HG02763 (cell line): ENCODE data around the gene DHH.
"Not testable (repeated sequence)": the region's sequence is repeated elsewhere in the genome, so short reads cannot be mapped to it uniquely, and the experiment has no call there.

Source experiments
- ATAC-seq: cut with Tn5 transposase; IDR thresholded peaks from one replicate; pipeline ENCODE4 v1.9.1; 2021; ENCODE audit warnings: mild to moderate bottlenecking, moderate library complexity; ENCODE audit not compliant: unreplicated experiment

The DHH gene

GRCh38 chr12:49094160-49094974 is at the start of gene DHH:
Gene DHH (minus strand): TSS chr12:49094801. CDS start chr12:49094512, 289 bp downstream.
- no peak for ATAC-seq

GRCh38 chr12:49144384-49144783 is 49.8 kb upstream of the DHH start:
- no peak for ATAC-seq

DNA sequence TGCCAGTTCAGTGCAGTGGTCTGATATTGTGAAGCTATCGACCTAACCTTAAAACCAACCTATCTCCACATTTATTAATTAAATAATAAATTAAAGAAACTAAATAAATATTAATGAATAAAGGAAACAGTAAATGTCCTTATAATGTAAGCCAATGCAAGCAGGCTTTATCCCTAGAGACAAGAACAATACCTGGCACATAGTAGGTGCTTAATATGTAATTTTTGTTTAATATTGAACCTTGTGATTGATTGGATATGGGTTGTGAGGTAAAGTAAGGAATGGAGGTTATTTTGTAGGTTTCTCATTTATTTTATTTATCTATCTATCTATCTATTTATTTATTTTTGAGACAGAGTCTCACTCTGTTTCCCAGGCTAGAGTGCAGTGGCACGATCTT is 44.4 kb upstream of the DHH start:
- no peak for ATAC-seq

GRCh38 chr12:49138587-49138986 is 44.0 kb upstream of the DHH start:
- no peak for ATAC-seq

GRCh38 chr12:49137476-49137875 is 42.9 kb upstream of the DHH start:
- no peak for ATAC-seq

- not testable (repeated sequence) for ATAC-seq
Measured at GRCh38 chr12:49136997-49137396, 42.4 kb upstream of the DHH start.

DNA sequence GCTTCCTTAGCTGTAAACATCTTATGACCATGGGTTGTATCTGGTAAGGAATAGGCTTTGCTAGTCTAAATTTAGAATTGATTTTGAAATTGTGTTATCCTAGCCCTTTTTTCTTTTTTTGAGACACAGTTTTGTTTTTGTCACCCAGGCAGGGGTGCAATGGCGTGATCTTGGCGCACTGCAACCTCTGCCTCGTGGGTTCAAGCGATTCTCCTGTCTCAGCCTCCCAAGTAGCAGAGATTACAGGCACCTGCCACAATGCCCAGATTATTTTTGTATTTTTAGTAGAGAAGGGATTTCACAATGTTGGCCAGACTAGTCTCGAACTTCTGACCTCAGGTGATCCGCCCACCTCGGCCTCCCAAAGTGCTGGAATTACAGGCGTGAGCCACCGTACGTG is 39.0 kb upstream of the DHH start:
- ATAC-seq: no peak

- ATAC-seq: no peak
Measured at GRCh38 chr12:49133014-49133413, 38.4 kb upstream of the DHH start.

DNA sequence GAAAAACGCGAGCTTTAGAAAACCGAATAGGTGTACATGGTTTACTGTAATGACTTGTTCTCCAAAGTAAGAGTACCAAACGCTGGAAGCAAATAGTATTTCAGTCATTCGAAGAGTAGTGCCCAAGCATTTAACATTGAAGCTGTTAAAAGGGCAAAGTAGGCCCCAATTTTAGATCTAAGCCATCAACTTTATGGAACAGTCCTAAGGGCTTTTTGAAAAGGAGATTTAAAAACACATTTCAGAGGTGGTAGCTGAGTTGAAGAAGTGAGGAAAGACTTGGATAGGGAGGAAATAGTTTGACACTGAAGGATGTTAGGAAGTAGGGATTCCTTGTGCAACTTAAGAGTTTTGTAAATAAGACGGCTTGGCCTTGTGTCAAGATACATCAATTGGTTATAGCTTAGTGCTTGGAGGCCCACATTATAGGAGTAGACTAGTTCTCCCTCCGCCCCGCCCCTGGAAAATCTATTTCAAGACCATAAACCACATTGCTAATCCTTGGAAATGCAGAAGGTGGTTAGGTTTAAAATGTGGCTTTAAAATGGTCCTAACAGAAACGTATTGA is 37.4 kb upstream of the DHH start:
- no peak for ATAC-seq

DNA sequence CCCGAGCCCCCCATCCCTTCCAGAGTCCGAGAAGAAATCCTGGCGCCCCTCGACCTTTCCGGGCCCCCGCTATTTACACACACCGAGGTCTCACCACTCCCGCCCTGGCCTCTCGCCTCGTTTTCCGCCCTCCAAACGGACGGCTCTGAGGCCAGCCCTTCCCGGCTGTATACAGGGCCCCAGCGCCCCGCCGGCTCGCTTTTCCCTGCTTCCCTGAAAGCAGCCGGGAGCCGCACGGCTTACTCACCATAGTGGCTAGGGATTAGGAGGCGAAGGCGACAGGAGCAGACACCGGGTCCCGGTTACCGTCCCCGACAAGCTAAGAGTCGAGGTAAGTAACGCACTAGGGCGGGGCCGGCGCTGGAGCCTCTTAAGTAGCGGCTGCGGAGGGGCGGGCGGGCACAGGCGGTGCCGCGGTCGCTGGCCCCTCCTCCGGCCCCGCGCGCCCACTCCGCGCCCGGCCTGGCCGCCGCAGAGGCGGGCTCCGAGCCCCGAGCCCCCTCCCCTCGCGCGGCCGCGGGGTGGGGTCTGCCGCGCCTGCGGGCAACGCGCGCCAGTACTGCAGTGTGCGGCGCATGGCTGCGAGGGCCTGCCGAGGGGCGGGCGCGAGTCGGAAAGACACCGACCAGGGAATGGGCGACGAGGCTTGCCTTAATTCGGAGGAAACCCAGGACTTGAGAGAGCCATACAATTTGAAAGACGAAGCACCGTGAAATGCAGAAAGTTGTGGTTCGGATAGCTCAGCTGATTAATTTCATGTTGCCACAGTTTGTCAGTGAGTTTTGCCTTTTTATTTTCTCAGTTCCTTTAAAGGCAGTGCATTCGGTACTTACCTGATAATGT is 36.7 kb upstream of the DHH start, which contains the start of gene TUBA1B:
Gene TUBA1B (minus strand): TSS at position 345 of the 843 bp plus-strand sequence. CDS start 95 bp downstream, at position 250.
- peak; percentile 65 for ATAC-seq

GRCh38 chr12:49130151-49131050 is 35.8 kb upstream of the DHH start:
- peak; percentile 46 for ATAC-seq

DNA sequence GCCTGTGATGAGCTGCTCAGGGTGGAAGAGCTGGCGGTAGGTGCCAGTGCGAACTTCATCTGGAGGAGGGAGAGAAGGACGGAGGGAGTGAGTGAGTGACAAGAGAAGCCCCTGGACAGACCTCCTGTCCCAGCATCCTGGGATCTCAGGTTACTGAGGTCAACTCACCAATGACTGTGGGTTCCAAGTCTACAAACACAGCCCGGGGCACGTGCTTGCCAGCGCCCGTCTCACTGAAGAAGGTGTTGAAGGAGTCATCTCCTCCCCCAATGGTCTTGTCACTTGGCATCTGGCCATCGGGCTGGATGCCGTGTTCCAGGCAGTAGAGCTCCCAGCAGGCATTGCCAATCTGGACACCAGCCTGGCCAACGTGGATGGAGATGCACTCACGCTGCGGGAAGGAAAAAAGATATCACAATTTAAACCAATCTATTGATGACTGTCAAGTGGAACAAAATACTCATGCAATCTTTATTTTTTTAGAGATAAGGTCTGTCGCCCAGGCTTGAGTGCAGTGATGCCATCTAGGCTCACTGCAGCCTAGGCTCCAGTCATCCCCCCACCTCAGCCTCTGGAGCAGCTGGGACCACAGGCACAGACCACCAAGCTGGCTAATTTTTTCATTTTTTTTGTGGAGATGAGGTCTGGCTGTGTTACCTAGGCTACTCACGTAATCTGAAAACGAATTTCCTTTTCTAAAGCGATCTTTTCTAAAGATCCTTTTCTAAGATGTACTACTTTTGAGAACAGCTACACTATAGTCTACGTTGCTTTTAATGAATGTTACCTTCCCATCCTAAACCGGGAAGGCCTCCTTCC is 34.9 kb upstream of the DHH start:
- no peak for ATAC-seq

GRCh38 chr12:49127971-49128370 is 33.4 kb upstream of the DHH start:
- not testable (repeated sequence) for ATAC-seq

DNA sequence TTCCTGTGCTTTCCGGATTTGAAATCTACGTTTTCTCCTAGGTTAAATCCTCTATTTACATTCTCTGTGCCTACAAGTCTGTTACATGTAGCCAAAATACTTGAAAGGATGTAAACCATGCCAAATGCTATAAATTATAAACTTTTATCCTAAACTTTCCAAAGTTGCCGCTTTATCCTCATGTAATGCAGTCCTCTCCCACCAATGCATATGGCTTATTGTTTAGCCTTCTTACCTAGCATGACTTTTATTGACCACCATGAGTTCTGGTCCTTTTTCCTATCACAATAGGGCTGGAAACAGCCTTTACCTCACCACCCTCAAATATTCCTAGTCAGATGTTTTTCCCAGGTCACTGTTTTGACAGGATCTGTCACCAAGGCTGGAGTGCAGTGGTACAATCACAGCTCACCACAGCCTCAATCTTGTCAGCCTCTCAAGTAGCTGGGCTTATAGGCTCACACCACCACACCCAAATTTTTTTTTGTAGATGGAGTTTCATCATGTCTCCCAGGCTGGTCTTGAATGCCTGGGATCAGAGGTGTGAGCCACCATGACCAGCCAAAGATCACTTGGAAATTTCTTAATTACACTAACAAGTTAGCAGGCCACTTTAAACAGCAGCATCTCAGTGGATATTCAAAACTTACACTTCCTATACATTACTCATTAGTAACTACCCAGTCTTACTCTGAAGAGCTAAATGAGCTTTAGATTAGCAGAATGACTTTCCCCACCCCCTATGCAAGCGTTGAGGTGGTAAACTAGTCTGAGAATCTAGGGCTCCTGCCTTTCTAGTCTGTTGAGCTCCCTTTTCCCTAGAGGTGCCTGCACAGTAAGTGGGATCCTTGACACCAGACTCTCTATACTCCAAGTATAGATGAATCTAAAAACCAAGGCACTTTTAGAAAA is 32.5 kb upstream of the DHH start:
- ATAC-seq: no peak

DNA sequence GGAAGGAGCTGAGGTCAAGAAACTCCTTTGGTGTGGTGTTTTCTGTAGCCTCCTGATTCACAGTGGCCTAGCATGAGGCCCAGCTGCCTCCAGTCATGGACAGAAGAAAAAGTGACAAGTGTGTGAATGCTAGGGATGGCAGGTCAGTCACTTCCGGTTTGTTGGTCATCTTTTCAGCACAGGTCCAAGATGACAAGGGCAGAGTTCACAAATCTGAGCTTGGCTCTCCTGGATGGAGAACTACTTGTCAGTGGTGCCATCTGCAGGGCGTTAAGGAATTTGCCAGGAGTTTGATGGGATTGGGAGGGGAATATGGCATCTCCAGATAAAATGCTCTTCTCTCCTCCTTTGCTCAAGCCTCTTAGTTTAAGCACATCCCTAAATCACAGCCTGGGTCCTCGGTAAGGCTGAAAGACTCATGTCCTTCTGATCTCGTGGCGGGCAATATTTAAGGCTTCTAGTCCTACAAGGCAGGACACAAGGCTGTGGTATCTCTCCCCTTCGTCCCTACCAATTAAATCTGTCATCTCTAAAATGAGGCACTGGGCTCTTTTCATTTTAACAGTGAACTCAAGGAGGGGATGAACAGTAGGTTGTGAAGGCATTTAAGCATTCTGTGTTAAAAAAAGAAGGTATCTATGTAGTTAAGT is 26.6 kb upstream of the DHH start:
- no peak for ATAC-seq

- ATAC-seq: no peak
Measured at GRCh38 chr12:49111206-49111605, 16.6 kb upstream of the DHH start.

GRCh38 chr12:49110464-49111155 is 16.0 kb upstream of the DHH start, which contains the start of gene LMBR1L:
Gene LMBR1L (minus strand): TSS chr12:49110847. CDS start chr12:49110555, 292 bp downstream.
- ATAC-seq: peak; percentile 99
